H1 (cell line): Measurements from ENCODE around the gene SRMS. TPM values are rescaled to one million over a fixed set of nuclear protein-coding genes. Genes with fewer than 3 reads are reported as not detected.

ENCODE experiments used
- HDAC2 ChIP-seq, 2 experiments: fragments of 300-600 bp in 1 of 2; sonication (generic) in 1 of 2; IDR thresholded peaks; 2 replicates each; pipeline ENCODE4 v1.6.1; 2011 to 2012; ENCODE audit warnings: low read depth in 2 of 2, low read length in 2 of 2, mild to moderate bottlenecking in 2 of 2, moderate library complexity in 2 of 2, borderline replicate concordance in 1 of 2, inconsistent platforms in 1 of 2
- MAFK ChIP-seq: IDR thresholded peaks from 2 replicates; pipeline ENCODE4 v1.6.1; 2012; ENCODE audit warnings: low read depth, mild to moderate bottlenecking, improper control_type of control experiment, low read length
- NANOG ChIP-seq: IDR thresholded peaks from 2 replicates; pipeline ENCODE4 v1.6.1; 2011; ENCODE audit warnings: low read length, low read depth, mild to moderate bottlenecking, inconsistent platforms; ENCODE audit not compliant: insufficient read depth, poor library complexity, severe bottlenecking
- POLR2A ChIP-seq, 2 experiments: IDR thresholded peaks; 1 replicate in 1 of 2; 2 replicates in 1 of 2; pipeline ENCODE4 v1.6.1; 2011; ENCODE audit warnings: low read depth in 2 of 2, low read length in 2 of 2, mild to moderate bottlenecking in 2 of 2; ENCODE audit errors: control extremely low read depth in 1 of 2
- RNF2 ChIP-seq: fragments of 200-900, 300-1000 bp; sonication (generic); IDR thresholded peaks from 2 replicates; pipeline ENCODE4 v1.7.1; 2016; ENCODE audit warnings: borderline replicate concordance, low read depth, mild to moderate bottlenecking, antibody characterized with exemption, low read length; ENCODE audit not compliant: poor library complexity, severe bottlenecking; ENCODE audit errors: missing control alignments
- polyA plus RNA-seq, 7 experiments: library from polyadenylated mRNA; depleted of rRNA in 3 of 7; stranded (reverse) in 5 of 7; unstranded in 2 of 7; fragments of >200 nt in 5 of 7; fragments of 200-250 nt in 2 of 7; gene quantifications; 1 replicate in 5 of 7; 2 replicates in 1 of 7; 4 replicates in 1 of 7; pipeline versions ENCODE4 v1.2.1 to v1.2.3, GENCODE V29; 2011 to 2013; ENCODE audit warnings: missing spikeins in 2 of 7, mixed read lengths in 2 of 7
- total RNA-seq: library from RNA; stranded (reverse); fragmentation: NEBNext Ultra II Directional; extraction: Animal tissue kit (Norgen Biotek cat#: 25700); gene quantifications from 2 replicates; pipeline ENCODE4 v1.2.1, GENCODE V29; 2021

The SRMS gene
- total and polyA plus RNA-seq, 2 of the 8 experiments (the other 6 are each of a cell fraction or from before 2014, with no cell fraction given): 0.39 to 0.76 TPM

DNA sequence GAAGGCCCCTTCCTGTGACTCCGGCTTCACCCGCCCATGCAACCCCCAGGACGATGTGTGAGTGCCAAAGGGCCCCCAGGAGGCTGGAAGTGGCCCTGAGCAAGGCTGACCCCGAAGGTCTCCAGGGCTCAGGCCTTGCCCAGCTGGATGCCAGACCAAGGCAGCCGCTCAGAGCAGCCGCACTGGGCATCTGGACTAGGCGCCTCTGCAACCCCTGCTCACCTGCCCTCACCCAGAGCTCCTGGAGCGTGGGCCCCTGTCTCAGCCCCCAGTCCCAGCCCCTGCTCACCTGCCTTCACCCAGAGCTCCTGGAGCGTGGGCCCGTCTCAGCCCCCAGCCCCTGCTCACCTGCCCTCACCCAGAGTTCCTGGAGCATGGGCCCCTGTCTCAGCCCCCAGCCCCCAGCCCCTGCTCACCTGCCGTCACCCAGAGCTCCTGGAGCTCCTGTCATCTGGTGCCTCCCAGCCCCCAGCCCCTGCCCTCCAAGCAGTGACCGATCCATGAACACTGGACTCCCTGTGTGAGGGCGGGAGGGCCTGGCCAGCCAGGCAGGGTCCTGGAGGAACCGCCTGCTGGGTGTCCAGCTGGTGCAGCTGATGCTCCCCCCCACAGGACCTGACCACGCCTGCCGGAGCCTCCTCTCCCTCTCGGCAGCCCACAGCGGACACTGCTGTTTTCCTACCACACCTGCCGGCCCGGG lies 1.1 kb downstream of the SRMS start (continued):
- TF ChIP-seq RNF2 (no peak), NANOG (no peak), HDAC2 (IDR thresholded peaks at IDR 0.05; ENCODE audit: borderline replicate concordance in 1 of 2, low read depth in 2 of 2, low read length in 2 of 2) (no peak), MAFK (no peak), POLR2A (IDR thresholded peaks at IDR 0.05; ENCODE audit: control extremely low read depth in 1 of 2, low read depth in 2 of 2, low read length in 2 of 2) (no peak)
